Activated naive CD4-positive, alpha-beta T cell treated with Interleukin-2 at 50 U/mL for 16 hours (primary cell): ENCODE measurements around the gene TMEM116.
"Not testable (repeated sequence)": the region's sequence is repeated elsewhere in the genome, so short reads cannot be mapped to it uniquely, and the experiment has no call there.

Experiments
- DNase-seq: peaks from one replicate; pipeline ENCODE4 v3.0.0-alpha.2; 2020

Gene TMEM116

DNA sequence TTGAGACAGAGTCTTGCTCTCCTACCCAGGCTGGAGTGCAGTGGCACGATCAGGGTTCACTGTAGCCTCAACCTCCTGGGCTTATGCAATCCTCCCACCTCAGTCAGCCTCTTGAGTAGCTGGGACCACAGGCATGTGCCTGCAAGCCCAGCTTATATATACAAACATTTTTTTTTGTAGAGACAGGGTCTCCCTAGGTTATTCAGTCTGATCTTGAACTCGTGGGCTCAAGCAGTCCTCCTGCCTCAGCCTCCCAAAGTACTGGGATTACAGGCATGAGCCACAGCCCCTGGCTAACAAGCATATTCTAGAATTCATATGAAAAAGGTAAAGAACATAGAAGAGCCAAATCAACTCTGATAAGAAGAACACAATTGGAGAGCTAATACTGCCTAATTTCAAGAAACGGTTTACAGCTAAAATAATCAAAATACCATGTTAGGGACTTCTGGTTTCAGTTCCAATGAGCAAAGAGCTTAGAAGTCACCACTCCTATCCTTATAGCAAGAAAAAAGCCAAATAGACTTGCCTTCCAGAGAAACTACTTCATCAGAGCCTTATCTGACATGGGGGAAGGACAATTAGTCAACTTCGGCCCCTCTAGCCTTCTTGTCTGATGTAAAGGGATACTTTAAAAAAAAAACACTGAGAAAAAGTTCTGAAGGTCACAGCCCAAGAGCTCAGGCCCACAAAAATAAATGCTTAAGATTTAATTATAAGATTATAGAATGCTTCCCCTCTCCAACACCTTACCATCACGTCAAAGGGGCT, 37.6 kb downstream of the TMEM116 start:
- DNase-seq = no peak

DNA sequence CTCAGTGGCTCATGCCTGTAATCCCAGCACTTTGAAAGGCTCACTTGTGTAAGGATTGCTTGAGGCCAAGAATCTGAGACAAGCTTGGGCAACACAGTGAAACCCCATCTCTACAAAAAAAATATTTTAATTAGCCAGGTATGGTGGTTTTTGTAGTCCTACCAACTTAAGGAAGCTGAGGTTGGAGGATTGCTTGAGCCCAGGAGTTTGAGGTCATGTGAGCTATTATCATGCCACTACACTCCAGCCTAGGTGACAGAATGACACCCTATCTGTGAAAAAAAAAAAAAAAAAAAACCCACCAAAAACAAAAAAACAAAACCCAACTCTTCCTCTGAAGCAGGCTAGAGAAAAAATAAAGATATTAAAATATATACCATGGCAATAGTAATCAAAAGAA, 41.2 kb downstream of the TMEM116 start:
- no peak for DNase-seq

DNA sequence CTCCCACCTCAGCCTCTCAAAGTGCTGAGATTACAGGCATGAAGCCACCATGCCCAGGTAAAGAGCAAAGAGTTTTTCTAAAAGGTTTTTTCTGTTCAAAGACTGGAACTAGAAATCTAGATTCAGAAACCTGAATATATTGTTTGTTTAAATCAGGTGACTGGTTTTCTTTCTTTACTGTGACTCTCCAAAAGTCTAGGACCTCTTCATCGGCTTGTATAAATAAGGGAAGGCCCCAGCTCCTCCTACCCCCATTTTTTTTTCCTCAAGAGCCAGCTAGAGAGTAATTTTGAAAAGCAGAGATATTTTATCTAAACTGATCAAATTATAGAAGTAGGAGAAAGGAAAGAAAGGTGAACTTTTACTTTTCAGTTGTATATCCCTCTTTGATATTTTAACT, 48.0 kb downstream of the TMEM116 start:
- no peak for DNase-seq

- DNase-seq = not testable (repeated sequence)
Observed at GRCh38 chr12:111959518-111959917, 53.4 kb downstream of the TMEM116 start.

- not testable (repeated sequence) for DNase-seq
Observed at GRCh38 chr12:111957224-111957623, 55.7 kb downstream of the TMEM116 start.

DNA sequence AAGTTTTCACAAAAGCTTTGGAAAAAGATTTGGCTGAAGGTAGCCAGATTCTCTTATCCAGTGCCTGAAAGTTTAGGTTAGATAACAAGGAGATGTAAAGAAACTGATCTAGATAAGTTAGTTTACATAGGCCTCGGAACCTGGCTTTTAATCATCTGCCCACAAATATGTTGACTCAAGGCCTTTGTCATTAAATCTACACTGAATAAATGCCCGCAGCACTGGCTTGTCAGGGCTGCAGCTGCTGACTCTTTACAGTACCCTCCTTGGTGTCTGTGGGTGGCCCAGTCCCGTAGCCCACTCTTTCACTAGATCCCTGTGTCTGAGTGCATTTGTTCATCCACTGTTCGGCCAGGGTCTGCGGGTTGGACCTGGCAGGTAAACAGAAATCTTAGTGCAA, 58.0 kb downstream of the TMEM116 start:
- no peak for DNase-seq

DNA sequence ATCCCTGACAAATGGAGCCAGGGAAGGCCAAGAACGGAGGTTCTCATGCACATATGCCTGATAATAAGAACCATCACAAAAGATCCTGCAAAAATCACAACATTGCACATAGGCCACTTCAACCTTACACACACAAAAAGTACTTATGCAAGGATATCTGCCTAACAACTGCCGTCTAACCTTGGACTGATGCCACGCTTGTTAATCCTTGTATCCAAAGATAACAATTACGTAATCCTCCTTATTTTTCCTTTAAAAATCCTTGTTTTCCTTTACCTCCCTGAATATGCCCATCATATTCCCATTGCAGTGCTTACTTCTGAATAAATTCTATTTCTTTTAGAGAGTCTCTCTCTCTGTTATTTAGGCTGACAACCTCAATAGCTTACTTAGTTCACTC, 59.5 kb downstream of the TMEM116 start:
- DNase-seq = no peak

DNA sequence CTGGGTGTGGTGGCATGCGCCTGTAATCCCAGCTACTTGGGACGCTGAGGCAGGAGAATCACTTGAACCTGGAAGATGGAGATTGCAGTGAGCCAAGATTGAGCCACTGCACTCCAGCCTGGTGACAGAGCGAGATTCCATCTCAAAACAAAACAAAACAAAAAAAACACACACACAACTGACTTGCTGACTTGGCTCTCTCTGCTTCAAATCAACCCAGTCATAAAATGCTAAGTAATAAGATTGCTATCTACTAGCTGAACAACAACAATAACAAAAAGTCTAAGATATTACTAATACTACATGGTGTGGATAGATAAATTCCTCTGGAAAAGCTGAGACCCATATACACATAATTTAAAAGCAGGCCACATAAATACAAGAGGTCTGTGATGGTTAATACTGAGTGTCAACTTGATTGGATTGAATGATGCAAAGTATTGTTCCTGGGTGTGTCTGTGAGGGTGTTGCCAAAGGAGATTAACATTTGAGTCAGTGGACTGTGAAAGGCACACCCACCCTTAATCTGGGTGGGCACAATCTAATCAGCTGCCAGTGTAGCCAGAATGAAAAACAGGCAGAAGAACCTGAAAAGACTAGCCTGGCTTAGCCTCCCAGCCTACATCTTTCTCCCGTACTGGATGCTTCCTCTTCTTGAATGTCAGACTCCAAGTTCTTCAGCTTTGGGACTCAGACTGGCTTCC, 60.7 kb downstream of the TMEM116 start:
- not testable (repeated sequence) for DNase-seq

DNA sequence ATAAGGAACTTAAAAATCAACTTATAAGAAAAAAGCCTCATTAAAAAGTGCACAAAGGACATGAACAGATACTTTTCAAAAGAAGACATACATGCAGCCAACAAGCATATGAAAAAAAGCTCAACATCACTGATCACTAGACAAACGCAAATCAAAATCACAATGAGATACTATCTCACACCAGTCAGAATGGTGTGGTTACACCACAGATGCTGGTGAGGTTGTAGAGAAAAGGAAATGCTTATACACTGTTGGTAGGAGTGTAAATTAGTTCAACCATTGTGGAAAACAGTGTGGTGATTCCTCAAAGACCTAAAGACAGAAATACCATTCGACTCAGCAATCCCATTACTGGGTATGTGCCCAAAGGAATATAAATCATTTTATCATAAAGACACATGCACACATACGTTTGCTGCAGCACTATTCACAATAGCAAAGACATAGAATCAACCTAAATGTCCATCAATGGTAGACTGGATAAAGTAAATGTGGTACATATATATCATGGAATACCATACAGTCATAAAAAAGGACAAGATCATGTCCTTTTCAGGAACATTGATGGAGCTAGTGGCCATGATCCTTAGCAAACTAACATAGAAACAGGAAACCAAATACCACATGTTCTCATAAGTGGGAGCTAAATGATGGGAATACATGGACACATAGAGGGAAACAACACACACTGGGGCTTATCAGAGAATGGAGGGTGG, 61.8 kb downstream of the TMEM116 start:
- DNase-seq = not testable (repeated sequence)

DNA sequence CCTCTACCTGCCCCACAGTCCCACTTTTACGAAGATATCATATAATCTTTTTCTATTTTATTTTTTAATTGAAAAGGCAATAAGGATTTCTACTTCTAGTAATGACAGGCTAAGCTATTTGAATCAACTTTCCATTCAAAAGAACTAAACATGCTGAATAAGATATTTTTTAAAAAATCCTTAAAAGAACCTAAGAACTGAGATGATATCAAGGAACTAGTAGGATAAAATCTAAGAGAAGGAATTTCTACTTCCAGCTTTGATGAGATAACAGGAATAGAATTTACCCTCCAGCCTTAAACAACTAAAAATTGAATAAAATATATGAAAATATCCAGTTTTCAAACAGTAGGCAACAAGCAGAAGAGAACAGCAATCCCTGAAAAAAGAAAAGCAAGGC, 69.0 kb downstream of the TMEM116 start:
- no peak for DNase-seq

DNA sequence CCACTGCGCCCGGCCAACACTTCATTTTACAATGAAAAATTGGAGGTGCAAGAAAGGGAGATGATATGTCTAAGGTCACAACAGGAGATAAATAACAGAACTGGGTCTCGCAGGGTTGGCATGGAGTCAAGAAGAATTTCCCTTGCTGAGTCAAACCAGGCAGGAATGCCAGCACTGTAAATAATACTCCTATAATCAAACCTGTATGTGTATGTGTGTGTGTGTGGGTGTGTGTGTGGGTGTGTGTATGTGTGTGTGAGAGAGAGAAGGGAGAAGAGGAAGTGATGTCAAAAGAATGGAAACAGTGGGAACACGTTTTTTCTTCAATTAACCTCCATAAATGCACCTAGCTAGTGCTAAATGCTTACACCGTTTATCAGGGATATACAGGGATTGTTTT, 70.4 kb downstream of the TMEM116 start:
- DNase-seq = no peak

DNA sequence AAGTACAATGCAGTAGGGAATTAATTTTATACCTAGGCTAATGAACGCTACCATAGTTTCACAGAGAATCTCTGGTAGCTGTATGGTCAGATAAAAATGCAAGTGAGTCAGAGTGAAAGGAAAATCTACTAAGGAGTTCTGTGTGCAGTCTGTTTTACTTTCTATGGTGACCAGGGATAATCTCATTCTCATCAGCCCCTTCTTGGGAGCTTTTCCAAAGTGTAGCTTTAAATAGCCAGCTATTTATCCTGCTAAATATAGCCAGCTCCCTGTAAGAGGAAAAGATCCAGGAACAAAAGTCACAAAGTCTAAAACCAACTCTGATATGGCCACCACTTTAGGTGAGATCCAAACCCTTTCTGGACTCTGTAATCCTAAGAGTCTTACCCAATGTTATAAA, 75.5 kb downstream of the TMEM116 start:
- DNase-seq = no peak

GRCh38 chr12:111936869-111937268, 76.1 kb downstream of the TMEM116 start:
- DNase-seq = no peak

DNA sequence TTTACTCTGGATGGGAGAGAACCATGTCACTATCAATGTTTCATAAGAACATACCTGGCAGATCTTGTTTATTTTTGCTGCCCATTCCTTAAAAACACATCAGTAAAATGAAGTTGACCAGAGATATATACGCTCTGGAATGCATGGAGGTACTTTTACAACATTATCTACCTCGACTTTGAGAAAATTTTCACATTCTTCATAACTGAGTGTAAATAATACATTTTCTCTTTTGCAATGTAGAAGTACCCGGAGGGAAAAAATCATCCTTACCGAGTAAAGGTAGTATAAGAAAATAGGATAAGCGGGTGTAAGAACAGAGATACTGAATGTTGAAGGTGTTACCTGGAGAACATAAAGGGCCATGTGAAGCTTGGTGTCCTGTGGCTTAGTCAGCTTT, 80.7 kb downstream of the TMEM116 start:
- no peak for DNase-seq

- DNase-seq = no peak
Observed at GRCh38 chr12:111927346-111927745, 85.6 kb downstream of the TMEM116 start.

DNA sequence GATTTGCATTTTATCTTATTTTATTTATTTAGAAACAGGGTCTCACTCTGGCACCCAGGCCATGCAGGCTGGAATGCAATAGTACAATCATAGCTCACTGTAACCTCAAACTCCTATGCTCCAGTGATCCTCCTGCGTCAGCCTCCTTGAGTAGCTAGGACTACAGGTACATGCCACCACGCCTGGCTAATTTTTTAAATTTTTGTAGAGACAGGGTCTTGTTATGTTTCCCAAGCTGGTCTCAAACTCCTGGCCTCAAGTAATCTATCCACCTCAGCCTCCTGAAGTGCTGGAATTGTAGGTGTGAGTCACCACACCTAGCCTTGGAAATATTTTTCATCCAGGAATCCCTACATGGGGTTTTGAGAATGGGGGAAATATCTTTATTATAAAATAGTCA, 86.3 kb downstream of the TMEM116 start:
- DNase-seq = no peak

GRCh38 chr12:111925171-111925570, 87.8 kb downstream of the TMEM116 start:
- no peak for DNase-seq

DNA sequence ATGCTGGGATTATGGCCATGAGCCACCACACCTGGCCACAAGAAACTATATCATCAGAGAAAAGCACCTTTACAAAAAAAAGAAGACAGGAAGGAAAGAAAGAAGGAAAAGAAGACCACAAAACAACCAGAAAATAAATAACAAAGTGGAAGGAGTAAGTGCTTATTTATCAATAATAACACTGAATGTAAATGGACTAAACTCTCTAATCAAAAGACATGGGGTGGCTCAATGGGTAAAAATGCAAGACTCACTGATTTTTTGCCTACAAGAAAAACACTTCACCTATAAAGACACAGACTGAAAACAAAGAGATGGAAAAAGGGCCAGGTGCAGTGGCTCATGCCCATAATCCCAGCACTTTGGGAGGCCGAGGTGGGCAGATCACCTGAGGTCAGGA, 105.2 kb downstream of the TMEM116 start:
- no peak for DNase-seq

GRCh38 chr12:111905502-111905901, 107.5 kb downstream of the TMEM116 start:
- no peak for DNase-seq

GRCh38 chr12:111904446-111904975, 108.5 kb downstream of the TMEM116 start:
- DNase-seq = no peak

DNA sequence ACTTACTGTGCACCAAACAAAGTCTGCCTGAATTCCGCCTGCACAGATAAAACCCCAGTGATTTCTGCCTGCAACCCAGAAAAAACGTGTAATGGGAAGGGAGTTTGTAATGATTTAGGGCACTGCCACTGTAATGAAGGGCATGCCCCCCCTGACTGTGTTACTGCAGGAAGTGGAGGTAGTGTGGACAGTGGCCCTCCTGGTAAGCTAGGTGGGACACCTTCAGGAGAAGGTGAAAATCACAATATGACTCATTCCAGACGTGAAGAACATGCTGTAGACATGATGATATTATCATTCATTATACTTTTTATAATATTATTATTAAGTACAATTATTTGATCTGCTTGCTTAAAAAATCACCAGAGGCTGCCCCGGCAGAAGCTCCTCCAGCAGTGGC, 111.8 kb downstream of the TMEM116 start:
- DNase-seq = no peak

DNA sequence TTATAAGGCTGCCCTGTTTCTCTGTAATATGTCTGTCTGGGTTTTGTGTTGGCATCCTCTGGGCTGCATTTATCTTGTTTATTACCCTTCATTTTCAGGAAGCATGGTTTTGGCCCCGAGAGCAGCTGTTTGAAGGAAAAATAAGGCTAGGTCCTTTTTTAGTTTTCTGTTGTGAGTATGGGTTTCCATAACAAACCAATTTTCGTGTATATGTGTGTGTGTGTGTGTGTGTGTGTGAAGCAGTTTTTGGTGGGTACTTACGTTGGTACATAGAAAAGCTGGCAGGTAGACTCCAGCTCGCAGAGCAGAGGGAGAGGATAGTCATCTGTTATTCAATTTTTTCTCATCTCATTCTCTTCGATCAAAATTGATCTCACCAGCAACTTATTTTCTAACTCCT, 118.4 kb downstream of the TMEM116 start:
- DNase-seq = no peak

DNA sequence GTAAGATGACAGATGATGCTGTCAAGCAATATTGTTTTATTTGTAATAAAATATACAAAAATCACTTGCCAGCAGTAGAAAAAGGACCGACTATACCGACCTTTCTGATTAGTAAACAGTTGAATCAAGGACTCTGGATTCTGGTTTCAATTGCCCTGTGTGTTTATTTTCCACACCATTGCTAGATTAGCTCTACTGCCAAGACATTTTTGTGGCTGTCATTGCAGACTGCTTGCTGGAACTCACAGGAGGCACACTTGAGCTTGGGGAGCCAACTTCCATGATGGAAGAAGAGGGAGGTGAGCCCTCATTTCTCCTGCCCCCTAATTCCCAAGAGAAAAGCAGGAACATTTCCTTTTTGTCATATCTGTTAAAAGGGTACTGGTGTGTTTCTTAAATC, 119.7 kb downstream of the TMEM116 start:
- no peak for DNase-seq
